ENCODE results near the gene ARL15. TPM values are rescaled to one million over a fixed set of nuclear protein-coding genes. Genes with fewer than 3 reads are reported as not detected.
A peak's percentile ranks its signal among the peaks of the same experiment; 100 is the strongest.

Gene ARL15
- total and polyA plus RNA-seq, 9 of the 15 experiments (the other 6 are each of a cell fraction or from before 2014, with no cell fraction given): 18.5 to 80.4 (median 57.0) TPM

DNA sequence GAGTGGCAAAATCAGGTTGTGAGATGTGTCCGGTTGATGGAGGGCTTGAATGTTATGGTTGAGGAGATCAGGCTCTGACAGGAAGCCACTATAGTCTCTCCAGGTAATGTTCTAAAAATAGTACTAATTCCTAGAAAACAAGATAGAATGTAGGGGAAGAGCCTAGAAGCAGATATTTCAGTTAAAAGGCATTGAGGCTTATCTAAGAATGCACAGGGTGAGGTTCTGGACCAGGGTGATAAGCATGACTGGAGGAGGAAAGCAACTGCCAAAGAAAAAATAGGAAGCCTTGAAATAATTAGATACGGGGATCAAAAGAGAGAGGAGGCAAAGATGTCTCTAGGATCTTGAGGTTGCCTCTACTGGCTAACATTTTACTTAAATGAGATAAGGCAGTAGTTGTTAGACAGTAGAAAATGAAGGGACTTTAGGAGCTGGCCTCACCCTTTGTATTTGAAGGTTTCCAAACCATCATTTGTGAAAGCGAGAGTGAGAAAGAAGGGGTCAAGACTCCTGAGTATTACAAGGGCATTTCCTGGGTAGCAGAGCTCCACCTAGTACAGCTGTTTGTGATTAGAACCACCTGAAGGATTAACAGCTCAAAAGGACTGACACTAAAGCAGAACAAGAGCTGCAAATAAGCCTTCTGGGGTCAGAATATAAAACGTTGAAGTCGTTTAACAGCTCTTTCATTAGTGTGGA, 15.4 kb upstream of the ARL15 start (continued):
- TF ChIP-seq, protein P1, sequence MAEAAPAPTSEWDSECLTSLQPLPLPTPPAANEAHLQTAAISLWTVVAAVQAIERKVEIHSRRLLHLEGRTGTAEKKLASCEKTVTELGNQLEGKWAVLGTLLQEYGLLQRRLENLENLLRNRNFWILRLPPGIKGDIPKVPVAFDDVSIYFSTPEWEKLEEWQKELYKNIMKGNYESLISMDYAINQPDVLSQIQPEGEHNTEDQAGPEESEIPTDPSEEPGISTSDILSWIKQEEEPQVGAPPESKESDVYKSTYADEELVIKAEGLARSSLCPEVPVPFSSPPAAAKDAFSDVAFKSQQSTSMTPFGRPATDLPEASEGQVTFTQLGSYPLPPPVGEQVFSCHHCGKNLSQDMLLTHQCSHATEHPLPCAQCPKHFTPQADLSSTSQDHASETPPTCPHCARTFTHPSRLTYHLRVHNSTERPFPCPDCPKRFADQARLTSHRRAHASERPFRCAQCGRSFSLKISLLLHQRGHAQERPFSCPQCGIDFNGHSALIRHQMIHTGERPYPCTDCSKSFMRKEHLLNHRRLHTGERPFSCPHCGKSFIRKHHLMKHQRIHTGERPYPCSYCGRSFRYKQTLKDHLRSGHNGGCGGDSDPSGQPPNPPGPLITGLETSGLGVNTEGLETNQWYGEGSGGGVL (CRISPR knock-in tag; IDR thresholded peaks at IDR 0.05): no peak
- TF ChIP-seq ZNF707 (CRISPR knock-in tag; conservative IDR thresholded peaks at IDR 0.05): no peak
- 0 out of 2 replicates have a peak, but pooled peaks have one; percentile 42 for TF ChIP-seq NR1H2 (CRISPR knock-in tag; IDR thresholded peaks at IDR 0.05)
- TF ChIP-seq RAD21 (CRISPR knock-in tag; conservative IDR thresholded peaks at IDR 0.05 in 1 of 2, IDR thresholded peaks at IDR 0.05 in 1 of 2): peak in 1 of 2 experiments; percentile 25; a peak in 2 of 4 replicates
- peak; percentile 86 for TF ChIP-seq ZNF584 (CRISPR knock-in tag; IDR thresholded peaks at IDR 0.05; ENCODE audit: low read depth)
- peak; percentile 53; the same call in 1 of the 2 replicates for TF ChIP-seq POLR2H (tag; IDR thresholded peaks at IDR 0.05; ENCODE audit: low read depth)
- no peak for TF ChIP-seq HNRNPUL1 (IDR thresholded peaks at IDR 0.05; ENCODE audit: low read length)
- TF ChIP-seq MTA1 (IDR thresholded peaks at IDR 0.05; ENCODE audit: borderline replicate concordance): peak; percentile 94
- TF ChIP-seq ZNF75A (CRISPR knock-in tag; IDR thresholded peaks at IDR 0.05): no peak
- TF ChIP-seq ZBTB1 (CRISPR knock-in tag; IDR thresholded peaks at IDR 0.05; ENCODE audit: borderline replicate concordance, low read depth): no peak
- TF ChIP-seq ZNF639 (CRISPR knock-in tag; conservative IDR thresholded peaks at IDR 0.05 in 1 of 2, IDR thresholded peaks at IDR 0.05 in 1 of 2): peak in 1 of 2 experiments; percentile 74; a peak in 1 of 4 replicates
- TF ChIP-seq ZNF717 (CRISPR knock-in tag; IDR thresholded peaks at IDR 0.05): no peak
- TF ChIP-seq, protein P2, sequence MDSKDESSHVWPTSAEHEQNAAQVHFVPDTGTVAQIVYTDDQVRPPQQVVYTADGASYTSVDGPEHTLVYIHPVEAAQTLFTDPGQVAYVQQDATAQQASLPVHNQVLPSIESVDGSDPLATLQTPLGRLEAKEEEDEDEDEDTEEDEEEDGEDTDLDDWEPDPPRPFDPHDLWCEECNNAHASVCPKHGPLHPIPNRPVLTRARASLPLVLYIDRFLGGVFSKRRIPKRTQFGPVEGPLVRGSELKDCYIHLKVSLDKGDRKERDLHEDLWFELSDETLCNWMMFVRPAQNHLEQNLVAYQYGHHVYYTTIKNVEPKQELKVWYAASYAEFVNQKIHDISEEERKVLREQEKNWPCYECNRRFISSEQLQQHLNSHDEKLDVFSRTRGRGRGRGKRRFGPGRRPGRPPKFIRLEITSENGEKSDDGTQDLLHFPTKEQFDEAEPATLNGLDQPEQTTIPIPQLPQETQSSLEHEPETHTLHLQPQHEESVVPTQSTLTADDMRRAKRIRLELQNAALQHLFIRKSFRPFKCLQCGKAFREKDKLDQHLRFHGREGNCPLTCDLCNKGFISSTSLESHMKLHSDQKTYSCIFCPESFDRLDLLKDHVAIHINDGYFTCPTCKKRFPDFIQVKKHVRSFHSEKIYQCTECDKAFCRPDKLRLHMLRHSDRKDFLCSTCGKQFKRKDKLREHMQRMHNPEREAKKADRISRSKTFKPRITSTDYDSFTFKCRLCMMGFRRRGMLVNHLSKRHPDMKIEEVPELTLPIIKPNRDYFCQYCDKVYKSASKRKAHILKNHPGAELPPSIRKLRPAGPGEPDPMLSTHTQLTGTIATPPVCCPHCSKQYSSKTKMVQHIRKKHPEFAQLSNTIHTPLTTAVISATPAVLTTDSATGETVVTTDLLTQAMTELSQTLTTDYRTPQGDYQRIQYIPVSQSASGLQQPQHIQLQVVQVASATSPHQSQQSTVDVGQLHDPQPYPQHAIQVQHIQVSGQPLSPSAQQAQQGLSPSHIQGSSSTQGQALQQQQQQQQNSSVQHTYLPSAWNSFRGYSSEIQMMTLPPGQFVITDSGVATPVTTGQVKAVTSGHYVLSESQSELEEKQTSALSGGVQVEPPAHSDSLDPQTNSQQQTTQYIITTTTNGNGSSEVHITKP (IDR thresholded peaks at IDR 0.05; ENCODE audit: partially characterized antibody): peak; percentile 51
- TF ChIP-seq DPF2 (IDR thresholded peaks at IDR 0.05): peak; percentile 100
- TF ChIP-seq ZNF561 (CRISPR knock-in tag; conservative IDR thresholded peaks at IDR 0.05): no peak
- peak; percentile 90; the same call in 1 of the 2 replicates for TF ChIP-seq THRB (CRISPR knock-in tag; conservative IDR thresholded peaks at IDR 0.05)
- 0 out of 2 replicates have a peak, but pooled peaks have one; percentile 19 for TF ChIP-seq IRF9 (tag; IDR thresholded peaks at IDR 0.05)

All from K562 (cell line).